Keratinocyte (primary cell): ENCODE data around the gene PAMR1.

Source experiments
- CTCF ChIP-seq, 3 experiments: IDR thresholded peaks in 1 of 3; conservative IDR thresholded peaks in 1 of 3; optimal IDR thresholded peaks in 1 of 3; 2 replicates in 2 of 3; 3 replicates in 1 of 3; pipeline versions ENCODE3 to v1.5.1; 2011; ENCODE audit warnings: low read length in 3 of 3, mild to moderate bottlenecking in 3 of 3, moderate library complexity in 2 of 3, control low read depth in 1 of 3, inconsistent platforms in 1 of 3; ENCODE audit not compliant: insufficient read depth in 2 of 3; ENCODE audit errors: extremely low read depth in 1 of 3
- EZH2 ChIP-seq: IDR thresholded peaks from one replicate; pipeline ENCODE4 v1.6.1; 2012; ENCODE audit warnings: inconsistent platforms, mild to moderate bottlenecking, low read length, moderate library complexity

GRCh38 chr11:35501776-35502175, 23.6 kb downstream of the PAMR1 start:
- TF ChIP-seq EZH2 = no peak
- TF ChIP-seq CTCF (optimal IDR thresholded peaks at IDR 0.05 in 1 of 3, IDR thresholded peaks at IDR 0.05 in 1 of 3, conservative IDR thresholded peaks at IDR 0.05 in 1 of 3; ENCODE audit: extremely low read depth in 1 of 3, insufficient read depth in 2 of 3, low read length in 3 of 3) = no peak
